HepG2 (cell line): Measurements from ENCODE around the gene AAMP. TPM values are rescaled to one million over a fixed set of nuclear protein-coding genes. Genes with fewer than 3 reads are reported as not detected.

Experiments used
- ATAC-seq: fragments of 200-7000 bp; cut with Tn5 transposase; 3 replicates; pipeline ENCODE4 v1.9.1; 2020; ENCODE audit warnings: mild to moderate bottlenecking, moderate library complexity
- BruUV-seq: library from RNA; stranded (reverse); fragments of 400-500 nt; replicated peaks from 2 replicates; lab custom pipeline; 2021; lab: Mats Ljungman, UMichigan
- CTCF ChIA-PET: fragments of 300-600 bp; formaldehyde crosslinking; extraction: SDS; loops from one replicate; lab custom pipeline; 2021; ENCODE audit warnings: low total read pairs, inconsistent platforms, low intra/inter-chr PET ratio; lab: Yijun Ruan, JAX
- POLR2A ChIA-PET: fragments of 350-600 bp; sonication (Branson Sonifier 250); formaldehyde crosslinking; loops from one replicate; lab custom pipeline; 2020; ENCODE audit warnings: antibody characterized with exemption, inconsistent platforms; lab: Yijun Ruan, JAX
- DNase-seq: peaks from one replicate; pipeline ENCODE4 v3.0.0-alpha.2; 2015; ENCODE audit warnings: low spot score
- FAIRE-seq: peaks from 3 replicates; lab custom pipeline; 2011; peaks lifted over from hg19 to GRCh38; lab: Jason Lieb, UNC
- H2AFZ ChIP-seq: one replicate; pipeline ENCODE4 v1.6.1; 2011; ENCODE audit warnings: low read length, inconsistent platforms
- H3K27ac ChIP-seq: fragments of 300-600 bp; 3 replicates; pipeline ENCODE4 v1.8.0; 2011; ENCODE audit warnings: mixed run types, mild to moderate bottlenecking, mixed read lengths, low read length, inconsistent platforms; ENCODE audit not compliant: insufficient read depth; ENCODE audit errors: extremely low read length
- H3K27me3 ChIP-seq, 2 experiments: fragments of 200-600 bp in 1 of 2; 2 replicates in 1 of 2; 3 replicates in 1 of 2; pipeline versions ENCODE4 v1.6.0 to v1.8.0; 2011; ENCODE audit warnings: low read length in 2 of 2, mild to moderate bottlenecking in 2 of 2, moderate library complexity in 2 of 2, inconsistent platforms in 1 of 2; ENCODE audit not compliant: insufficient read depth in 2 of 2, control insufficient read depth in 1 of 2
- H3K36me3 ChIP-seq, 2 experiments: fragments of 200-600 bp in 1 of 2; replicated peaks in 1 of 2; 2 replicates in 1 of 2; 3 replicates in 1 of 2; pipeline versions ENCODE4 v1.5.1 to v1.8.0; 2011; ENCODE audit warnings: low read length in 2 of 2, inconsistent platforms in 1 of 2; ENCODE audit not compliant: insufficient read depth in 2 of 2, control insufficient read depth in 1 of 2
- H3K4me1 ChIP-seq: 2 replicates; pipeline ENCODE4 v1.5.1; 2012; ENCODE audit warnings: low read length, inconsistent platforms; ENCODE audit not compliant: insufficient read depth
- H3K4me2 ChIP-seq: 2 replicates; pipeline ENCODE4 v1.6.0; 2011; ENCODE audit warnings: low read depth, low read length, inconsistent platforms
- H3K4me3 ChIP-seq, 3 experiments: fragments of 200-600 bp in 1 of 3; sonication (generic), shearing (Covaris generic) in 1 of 3; replicated peaks in 1 of 3; 2 replicates each; pipeline ENCODE4 v1.5.1; 2011 to 2016; ENCODE audit warnings: low read length in 3 of 3, inconsistent platforms in 2 of 3, low read depth in 2 of 3, mild to moderate bottlenecking in 2 of 3, control low read depth in 1 of 3, mixed read lengths in 1 of 3; ENCODE audit not compliant: insufficient read depth in 1 of 3
- H3K79me2 ChIP-seq: one replicate; pipeline ENCODE4 v1.6.1; 2011; ENCODE audit warnings: low read length, inconsistent platforms; ENCODE audit not compliant: insufficient read depth
- H3K9ac ChIP-seq: 2 replicates; pipeline ENCODE4 v1.6.0; 2011; ENCODE audit warnings: mild to moderate bottlenecking, low read depth, low read length, inconsistent platforms; ENCODE audit not compliant: insufficient read depth
- H3K9me3 ChIP-seq: 2 replicates; pipeline ENCODE4 v1.5.1; 2012; ENCODE audit warnings: mild to moderate bottlenecking, low read length
- H4K20me1 ChIP-seq: 2 replicates; pipeline ENCODE4 v1.6.0; 2011; ENCODE audit warnings: inconsistent platforms, mild to moderate bottlenecking, low read length, moderate library complexity; ENCODE audit not compliant: insufficient read depth
- ATF7-NPFF ChIP-seq: sonication (generic); formaldehyde crosslinking; IDR thresholded peaks from 2 replicates; pipeline ENCODE4 v1.8.1; 2023; ENCODE audit warnings: mild to moderate bottlenecking, low read depth, missing genetic modification reagents, moderate library complexity
- CREM ChIP-seq, 2 experiments: sonication (generic) in 1 of 2; formaldehyde crosslinking in 1 of 2; IDR thresholded peaks; 2 replicates each; pipeline versions ENCODE4 v1.4.0 to v1.6.1; 2016 to 2020; ENCODE audit warnings: antibody characterized with exemption in 1 of 2, mild to moderate bottlenecking in 1 of 2, missing genetic modification reagents in 1 of 2
- NFYB ChIP-seq: sonication (generic); formaldehyde crosslinking; IDR thresholded peaks from 2 replicates; pipeline ENCODE4 v1.4.0; 2020; ENCODE audit warnings: missing genetic modification reagents
- RAD21 ChIP-seq: fragments of 450-650 bp; formaldehyde crosslinking; IDR thresholded peaks from 2 replicates; pipeline ENCODE4 v1.5.0; 2020; ENCODE audit warnings: mild to moderate bottlenecking
- SMC3 ChIP-seq: IDR thresholded peaks from 2 replicates; pipeline ENCODE4 v1.6.1; 2011; ENCODE audit warnings: low read length, improper control_type of control experiment
- SSRP1 ChIP-seq: IDR thresholded peaks from 2 replicates; pipeline ENCODE4 v1.6.1; 2016; ENCODE audit warnings: control low read depth
- STAG1 ChIP-seq: sonication (generic); formaldehyde crosslinking; IDR thresholded peaks from 2 replicates; pipeline ENCODE4 v1.4.0; 2020; ENCODE audit warnings: missing genetic modification reagents
- ZNF652 ChIP-seq: IDR thresholded peaks from 2 replicates; pipeline ENCODE4 v1.6.1; 2016; ENCODE audit warnings: low read depth, borderline replicate concordance
- WGBS: methylation state at CpG from one replicate; pipeline ENCODE4 v1.1.6; 2017; ENCODE audit warnings: low lambda C conversion rate; 5-methylcytosine and 5-hydroxymethylcytosine counted together
- in situ Hi-C: cut with HindIII; loops from 2 replicates; pipeline ENCODE4 v1.10.0; 2017; ENCODE audit warnings: low pct_unique_long_range_greater_than_20kb; ENCODE audit not compliant: extremely low pct_ligation_motif_present
- intact Hi-C: fragments of 100-400 bp; cut with micrococcal nuclease; formaldehyde crosslinking; loops from one replicate; pipeline ENCODE4 v1.10.0; 2022; ENCODE audit not compliant: unreplicated experiment
- polyA plus RNA-seq, 8 experiments: library from polyadenylated mRNA; depleted of rRNA in 3 of 8; stranded (reverse) in 7 of 8; unstranded in 1 of 8; fragments of >200 nt; fragmentation: Illumina TruSeq in 4 of 8; extraction: Trizol in 4 of 8; gene quantifications; 2 replicates each; pipeline versions ENCODE4 v1.2.1 to v1.2.3, GENCODE V29; 2011 to 2016; ENCODE audit warnings: low read depth in 4 of 8, missing spikeins in 1 of 8, mixed read lengths in 1 of 8; ENCODE audit not compliant: insufficient read depth in 1 of 8
- total RNA-seq, 5 experiments: library from RNA; depleted of rRNA; stranded (reverse); fragments of >200 nt; fragmentation: Illumina TruSeq; extraction: Trizol; gene quantifications; 2 replicates each; pipeline ENCODE4 v1.2.3, GENCODE V29; 2016; ENCODE audit warnings: low read depth in 1 of 5
- TF ChIP-seq, protein P1 (sequence below): sonication (generic); formaldehyde crosslinking; IDR thresholded peaks from 2 replicates; pipeline ENCODE4 v1.4.0; 2020; ENCODE audit warnings: missing genetic modification reagents
- TF ChIP-seq, protein P2 (sequence below): sonication (generic); formaldehyde crosslinking; IDR thresholded peaks from 2 replicates; pipeline ENCODE4 v1.4.0; 2020; ENCODE audit warnings: missing genetic modification reagents
- TF ChIP-seq, protein P3 (sequence below): sonication (generic); formaldehyde crosslinking; IDR thresholded peaks from 2 replicates; pipeline ENCODE4 v1.5.0; 2020; ENCODE audit warnings: mild to moderate bottlenecking, missing genetic modification reagents, moderate library complexity

Gene AAMP
- total and polyA plus RNA-seq, 2 of the 13 experiments (the other 11 are each of a cell fraction or from before 2014, with no cell fraction given), result 110 to 186 TPM

DNA sequence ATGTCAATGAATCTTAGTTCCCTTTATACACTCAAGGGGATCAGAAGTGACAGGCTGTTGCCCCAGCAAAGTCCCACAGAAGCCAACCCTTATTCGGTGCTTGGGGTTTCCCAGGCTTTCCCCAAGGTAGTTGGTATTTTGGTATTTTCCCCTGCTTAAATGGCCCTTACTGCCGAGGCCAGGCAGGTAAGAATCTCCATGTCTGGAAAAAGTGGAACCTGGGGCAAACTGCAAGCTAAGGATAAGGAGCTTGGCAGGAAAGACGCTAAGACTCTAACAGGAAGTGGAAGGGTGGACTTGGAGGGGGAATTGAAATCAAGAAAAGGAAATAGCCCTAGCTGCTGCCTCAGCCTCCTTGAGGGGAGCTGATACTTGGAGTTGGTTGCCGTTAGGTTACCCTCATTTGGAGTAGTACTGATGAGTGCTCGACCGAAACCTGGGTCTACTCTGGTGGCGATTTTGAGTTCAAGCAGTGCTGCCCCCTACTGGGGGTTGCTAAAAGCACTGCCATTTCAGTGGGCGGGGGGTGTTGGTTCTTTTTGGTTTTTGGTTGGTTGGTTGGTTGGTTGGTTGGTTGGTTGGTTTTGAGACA, 12.5 kb downstream of the AAMP start:
- TSS peak; percentile 34 for BruUV-seq

More for the DNA sequence above, 12.5 kb downstream of the AAMP start:
- ATAC-seq (peak; percentile 14; the same call in 2 of the 3 replicates), DNase-seq (no peak), FAIRE-seq (peak; percentile 69)
- ChIA-PET POLR2A (interaction anchor here (6.6 kb wide), 1 partner anchor 13 kb away, joined by 27 read pairs; the partner anchor contains the start of genes AAMP and PNKD), CTCF (interaction anchor here (1.8 kb wide), 1 partner anchor 71 kb away, joined by 9 read pairs; no protein-coding TSS in a partner anchor)
- H3K9ac ChIP-seq, result no peak overlapping the region
- in situ Hi-C loops (no loop called here), intact Hi-C loops (loop anchor here (5.0 kb wide), 1 partner anchor 70 kb away; no protein-coding TSS in a partner anchor)
- H3K79me2 ChIP-seq, result no peaks in the 10 kb centered on the region
- WGBS, result 86% methylated on average over 8 of the region's 8 CpGs
- H3K27ac ChIP-seq, result no peak overlapping the region
- no peak overlapping the region for H2AFZ ChIP-seq
- H3K27me3 ChIP-seq, result no peaks in the 10 kb centered on the region
- no peaks in the 10 kb centered on the region for H4K20me1 ChIP-seq
- no peak overlapping the region for H3K4me3 ChIP-seq
- no peaks in the 10 kb centered on the region for H3K9me3 ChIP-seq
- no peak overlapping the region for H3K4me2 ChIP-seq
- peaks cover 29% of the 10 kb centered on the region for H3K4me1 ChIP-seq
- H3K36me3 ChIP-seq, result peaks cover 11 to 35% of the 10 kb centered on the region in 2 experiments
- TF ChIP-seq STAG1 (CRISPR knock-in tag) (peak; percentile 34), SMC3 (peak; percentile 29; the same call in 1 of the 2 replicates), RAD21 (CRISPR knock-in tag) (0 out of 2 replicates have a peak, but pooled peaks have one; percentile 13), SSRP1 (CRISPR knock-in tag) (0 out of 2 replicates have a peak, but pooled peaks have one; percentile 31), ZNF652 (CRISPR knock-in tag) (no peak), CREM (IDR thresholded peaks at IDR 0.05) (no peak), CREM (CRISPR knock-in tag; IDR thresholded peaks at IDR 0.05) (no peak), NFYB (0 out of 2 replicates have a peak, but pooled peaks have one; percentile 6), ATF7-NPFF (0 out of 2 replicates have a peak, but pooled peaks have one; percentile 25)
- TF ChIP-seq, protein P1, sequence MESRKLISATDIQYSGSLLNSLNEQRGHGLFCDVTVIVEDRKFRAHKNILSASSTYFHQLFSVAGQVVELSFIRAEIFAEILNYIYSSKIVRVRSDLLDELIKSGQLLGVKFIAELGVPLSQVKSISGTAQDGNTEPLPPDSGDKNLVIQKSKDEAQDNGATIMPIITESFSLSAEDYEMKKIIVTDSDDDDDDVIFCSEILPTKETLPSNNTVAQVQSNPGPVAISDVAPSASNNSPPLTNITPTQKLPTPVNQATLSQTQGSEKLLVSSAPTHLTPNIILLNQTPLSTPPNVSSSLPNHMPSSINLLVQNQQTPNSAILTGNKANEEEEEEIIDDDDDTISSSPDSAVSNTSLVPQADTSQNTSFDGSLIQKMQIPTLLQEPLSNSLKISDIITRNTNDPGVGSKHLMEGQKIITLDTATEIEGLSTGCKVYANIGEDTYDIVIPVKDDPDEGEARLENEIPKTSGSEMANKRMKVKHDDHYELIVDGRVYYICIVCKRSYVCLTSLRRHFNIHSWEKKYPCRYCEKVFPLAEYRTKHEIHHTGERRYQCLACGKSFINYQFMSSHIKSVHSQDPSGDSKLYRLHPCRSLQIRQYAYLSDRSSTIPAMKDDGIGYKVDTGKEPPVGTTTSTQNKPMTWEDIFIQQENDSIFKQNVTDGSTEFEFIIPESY, result 0 out of 2 replicates have a peak, but pooled peaks have one; percentile 26
- TF ChIP-seq, protein P2, sequence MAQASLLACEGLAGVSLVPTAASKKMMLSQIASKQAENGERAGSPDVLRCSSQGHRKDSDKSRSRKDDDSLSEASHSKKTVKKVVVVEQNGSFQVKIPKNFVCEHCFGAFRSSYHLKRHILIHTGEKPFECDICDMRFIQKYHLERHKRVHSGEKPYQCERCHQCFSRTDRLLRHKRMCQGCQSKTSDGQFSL (CRISPR knock-in tag), result peak; percentile 69; the same call in 1 of the 2 replicates
- TF ChIP-seq, protein P3, sequence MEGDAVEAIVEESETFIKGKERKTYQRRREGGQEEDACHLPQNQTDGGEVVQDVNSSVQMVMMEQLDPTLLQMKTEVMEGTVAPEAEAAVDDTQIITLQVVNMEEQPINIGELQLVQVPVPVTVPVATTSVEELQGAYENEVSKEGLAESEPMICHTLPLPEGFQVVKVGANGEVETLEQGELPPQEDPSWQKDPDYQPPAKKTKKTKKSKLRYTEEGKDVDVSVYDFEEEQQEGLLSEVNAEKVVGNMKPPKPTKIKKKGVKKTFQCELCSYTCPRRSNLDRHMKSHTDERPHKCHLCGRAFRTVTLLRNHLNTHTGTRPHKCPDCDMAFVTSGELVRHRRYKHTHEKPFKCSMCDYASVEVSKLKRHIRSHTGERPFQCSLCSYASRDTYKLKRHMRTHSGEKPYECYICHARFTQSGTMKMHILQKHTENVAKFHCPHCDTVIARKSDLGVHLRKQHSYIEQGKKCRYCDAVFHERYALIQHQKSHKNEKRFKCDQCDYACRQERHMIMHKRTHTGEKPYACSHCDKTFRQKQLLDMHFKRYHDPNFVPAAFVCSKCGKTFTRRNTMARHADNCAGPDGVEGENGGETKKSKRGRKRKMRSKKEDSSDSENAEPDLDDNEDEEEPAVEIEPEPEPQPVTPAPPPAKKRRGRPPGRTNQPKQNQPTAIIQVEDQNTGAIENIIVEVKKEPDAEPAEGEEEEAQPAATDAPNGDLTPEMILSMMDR, result peak; percentile 57
- TF ChIP-seq, all 625 proteins: peak for 9
